T follicular helper cell (primary cell): Measurements from ENCODE around the gene RRAD.

ENCODE experiments used
- DNase-seq: peaks from one replicate; pipeline ENCODE4 v3.0.0-alpha.2; 2020; ENCODE audit warnings: low read depth

The RRAD gene

GRCh38 chr16:66934138-66934838 lies 9.0 kb upstream of the RRAD start, which contains the start of gene CIAO2B:
Gene CIAO2B, minus strand, starts transcription at chr16:66934402. Its CDS starts 38 bp downstream, at chr16:66934364.
- DNase-seq: peak; percentile 82

- DNase-seq: no peak
Measured at GRCh38 chr16:66933776-66934137, 8.4 kb upstream of the RRAD start.

- no peak for DNase-seq
Measured at GRCh38 chr16:66932076-66932475, 6.7 kb upstream of the RRAD start.

GRCh38 chr16:66931665-66932064 lies 6.3 kb upstream of the RRAD start:
- DNase-seq: no peak

- DNase-seq: no peak
Measured at GRCh38 chr16:66930189-66930588, 4.9 kb upstream of the RRAD start.

- DNase-seq: no peak
Measured at GRCh38 chr16:66928702-66929388, 3.5 kb upstream of the RRAD start.

GRCh38 chr16:66927918-66928649 lies 2.7 kb upstream of the RRAD start:
- DNase-seq: no peak

GRCh38 chr16:66926961-66927436 lies 1.7 kb upstream of the RRAD start:
- DNase-seq: no peak

GRCh38 chr16:66926171-66926947 lies 1.0 kb upstream of the RRAD start:
- no peak for DNase-seq

GRCh38 chr16:66924527-66925321 lies 611 bp downstream of the RRAD start:
- DNase-seq: peak; percentile 12

GRCh38 chr16:66923866-66924265 lies 1.5 kb downstream of the RRAD start:
- DNase-seq: no peak

- DNase-seq: no peak
Measured at GRCh38 chr16:66923247-66923731, 2.0 kb downstream of the RRAD start.

- no peak for DNase-seq
Measured at GRCh38 chr16:66921729-66922450, 3.4 kb downstream of the RRAD start.

- DNase-seq: no peak
Measured at GRCh38 chr16:66920924-66921680, 4.2 kb downstream of the RRAD start.

GRCh38 chr16:66920299-66920590 lies 5.1 kb downstream of the RRAD start:
- no peak for DNase-seq

- no peak for DNase-seq
Measured at GRCh38 chr16:66919569-66920298, 5.6 kb downstream of the RRAD start.

GRCh38 chr16:66918803-66919568 lies 6.3 kb downstream of the RRAD start, which contains the start of gene CDH16:
Gene CDH16, minus strand, starts transcription at chr16:66918885. Its CDS starts 820 bp downstream, at chr16:66918065.
- no peak for DNase-seq

- no peak for DNase-seq
Measured at GRCh38 chr16:66918355-66918754, 7.0 kb downstream of the RRAD start.
